GM18861 (cell line): ENCODE results near the gene CHFR.
A peak's percentile ranks its signal among the peaks of the same experiment; 100 is the strongest.
"Not testable (repeated sequence)": the region's sequence is repeated elsewhere in the genome, so short reads cannot be mapped to it uniquely, and the experiment has no call there.

ENCODE experiments used
- ATAC-seq: cut with Tn5 transposase; IDR thresholded peaks from one replicate; pipeline ENCODE4 v1.9.1; 2021; ENCODE audit not compliant: unreplicated experiment

CHFR gene

GRCh38 chr12:132887513-132888351 is at the start of gene CHFR:
Gene CHFR, minus strand, starts transcription at chr12:132887605. Its CDS starts 277 bp downstream, at chr12:132887328.
- ATAC-seq, result peak; percentile 98

- ATAC-seq, result not testable (repeated sequence)
Observed at GRCh38 chr12:132936921-132937320, 49.5 kb upstream of the CHFR start.

- no peak for ATAC-seq
Observed at GRCh38 chr12:132936163-132936562, 48.8 kb upstream of the CHFR start.

GRCh38 chr12:132926415-132926833 is 39.0 kb upstream of the CHFR start:
- ATAC-seq, result no peak

GRCh38 chr12:132925597-132926414 is 38.4 kb upstream of the CHFR start:
- no peak for ATAC-seq

GRCh38 chr12:132924356-132924755 is 37.0 kb upstream of the CHFR start:
- ATAC-seq, result no peak

- no peak for ATAC-seq
Observed at GRCh38 chr12:132923356-132923909, 36.0 kb upstream of the CHFR start.

- no peak for ATAC-seq
Observed at GRCh38 chr12:132922676-132923075, 35.3 kb upstream of the CHFR start.

GRCh38 chr12:132921685-132922084 is 34.3 kb upstream of the CHFR start:
- no peak for ATAC-seq

GRCh38 chr12:132918680-132919079 is 31.3 kb upstream of the CHFR start:
- ATAC-seq, result no peak

- no peak for ATAC-seq
Observed at GRCh38 chr12:132909030-132909368, 21.6 kb upstream of the CHFR start.

- peak; percentile 96 for ATAC-seq
Observed at GRCh38 chr12:132908145-132909029, 21.0 kb upstream of the CHFR start.

- ATAC-seq, result not testable (repeated sequence)
Observed at GRCh38 chr12:132907789-132908144, 20.4 kb upstream of the CHFR start.

GRCh38 chr12:132907216-132907615 is 19.8 kb upstream of the CHFR start:
- ATAC-seq, result no peak

GRCh38 chr12:132904718-132905328 is 17.4 kb upstream of the CHFR start:
- ATAC-seq, result no peak

GRCh38 chr12:132899033-132899432 is 11.6 kb upstream of the CHFR start:
- no peak for ATAC-seq

GRCh38 chr12:132888852-132889251 is 1.4 kb upstream of the CHFR start:
- no peak for ATAC-seq

GRCh38 chr12:132886529-132887477 is 602 bp downstream of the CHFR start:
- ATAC-seq, result no peak

- no peak for ATAC-seq
Observed at GRCh38 chr12:132881818-132882217, 5.6 kb downstream of the CHFR start.
